Measurements from ENCODE around the gene TEK. TPM values are rescaled to one million over a fixed set of nuclear protein-coding genes. Genes with fewer than 3 reads are reported as not detected.

Gene TEK
- total and polyA plus RNA-seq, 3 experiments from 2014 or later: not detected

GRCh38 chr9:27198190-27198589, 89.2 kb downstream of the TEK start:
- Mint-ChIP-seq H3K36me3 (no peaks in the 10 kb centered on the region), H3K4me1 (no peaks in the 10 kb centered on the region), H3K4me3 (no peak overlapping the region), H3K27ac (no peak overlapping the region), H3K9me3 (peaks cover 0 to 2% (median 0%) of the 10 kb centered on the region in 5 donors), H3K27me3 (peaks cover 2 to 14% of the 10 kb centered on the region in 2 donors)
- ChIA-PET POLR2A (no interaction called here), CTCF (no interaction called here)
- DNase-seq: no peak
- Histone ChIP-seq H3K36me3 (ENCODE audit: insufficient read depth, low read length) (no peaks in the 10 kb centered on the region), H3K27ac (ENCODE audit: low read depth, low read length) (no peak overlapping the region), H3K4me1 (ENCODE audit: insufficient read depth, low read length) (no peaks in the 10 kb centered on the region), H3K27me3 (ENCODE audit: insufficient read depth, low read length, poor library complexity, severe bottlenecking) (no peaks in the 10 kb centered on the region), H3K9me3 (ENCODE audit: low read length) (no peaks in the 10 kb centered on the region), H3K4me3 (ENCODE audit: low read length) (no peak overlapping the region)

DNA sequence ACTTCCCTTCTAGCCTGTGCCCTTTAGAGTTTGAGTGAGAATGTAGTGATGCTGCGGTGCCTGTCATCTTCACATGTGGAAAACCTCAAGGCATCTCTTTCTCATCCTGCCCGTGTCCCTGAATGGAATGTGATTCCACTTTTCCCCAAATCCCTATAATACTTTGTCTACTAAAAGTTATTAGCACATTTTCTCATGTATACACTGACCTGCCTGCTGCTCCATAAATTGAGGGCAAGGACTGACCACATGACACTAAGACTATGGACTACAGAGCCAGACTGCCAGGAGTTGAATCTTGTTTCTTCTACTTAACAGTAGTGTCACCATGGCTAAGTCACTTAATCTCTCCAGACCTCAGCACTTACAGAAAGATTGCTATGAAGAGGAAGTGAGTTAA, 93.0 kb downstream of the TEK start:
- DNase-seq: no peak
- ChIA-PET CTCF (no interaction called here), POLR2A (no interaction called here)
- Histone ChIP-seq H3K36me3 (ENCODE audit: insufficient read depth, low read length) (no peaks in the 10 kb centered on the region), H3K9me3 (ENCODE audit: low read length) (no peaks in the 10 kb centered on the region), H3K4me3 (ENCODE audit: low read length) (no peak overlapping the region), H3K4me1 (ENCODE audit: insufficient read depth, low read length) (no peaks in the 10 kb centered on the region), H3K27ac (ENCODE audit: low read depth, low read length) (no peak overlapping the region), H3K27me3 (ENCODE audit: insufficient read depth, low read length, poor library complexity, severe bottlenecking) (no peaks in the 10 kb centered on the region)
- Mint-ChIP-seq H3K9me3 (peaks cover 0 to under 1% (median 0%) of the 10 kb centered on the region in 5 donors), H3K4me3 (no peak overlapping the region), H3K36me3 (no peaks in the 10 kb centered on the region), H3K27me3 (peaks cover 0 to 14% of the 10 kb centered on the region in 2 donors), H3K4me1 (no peaks in the 10 kb centered on the region), H3K27ac (no peak overlapping the region)

GRCh38 chr9:27203783-27204182, 94.8 kb downstream of the TEK start:
- Mint-ChIP-seq H3K27ac (no peak overlapping the region), H3K4me3 (no peak overlapping the region), H3K27me3 (peaks cover 2 to 14% of the 10 kb centered on the region in 2 donors), H3K4me1 (no peaks in the 10 kb centered on the region), H3K36me3 (no peaks in the 10 kb centered on the region), H3K9me3 (no peaks in the 10 kb centered on the region)
- H3K27ac ChIP-seq (ENCODE audit: low read depth, low read length): no peak overlapping the region
- DNase-seq: no peak
- H3K4me3 ChIP-seq (ENCODE audit: low read length): no peak overlapping the region
- H3K9me3 ChIP-seq (ENCODE audit: low read length): no peaks in the 10 kb centered on the region
- H3K27me3 ChIP-seq (ENCODE audit: insufficient read depth, low read length, poor library complexity, severe bottlenecking): no peaks in the 10 kb centered on the region
- no peaks in the 10 kb centered on the region for H3K4me1 ChIP-seq (ENCODE audit: insufficient read depth, low read length)
- POLR2A ChIA-PET: no interaction called here
- no peaks in the 10 kb centered on the region for H3K36me3 ChIP-seq (ENCODE audit: insufficient read depth, low read length)
- CTCF ChIA-PET: no interaction called here

DNA sequence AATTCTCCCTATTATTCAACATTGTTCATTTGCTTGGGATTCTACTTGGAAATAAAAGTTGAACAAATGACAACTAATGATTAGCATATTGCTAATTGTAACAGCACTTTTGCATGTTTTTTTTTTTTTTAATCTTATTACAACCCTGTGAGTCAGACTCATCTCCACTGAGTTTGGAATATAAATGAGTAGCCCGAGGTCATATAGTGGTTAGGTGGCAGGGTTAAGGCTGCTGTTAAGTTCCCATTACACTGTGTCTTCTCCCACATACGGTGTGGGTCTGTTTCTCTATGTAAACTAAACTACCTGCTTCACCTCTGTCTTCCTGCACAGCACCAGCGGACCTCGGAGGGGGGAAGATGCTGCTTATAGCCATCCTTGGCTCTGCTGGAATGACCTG, 95.6 kb downstream of the TEK start:
- Histone ChIP-seq H3K36me3 (ENCODE audit: insufficient read depth, low read length) (no peaks in the 10 kb centered on the region), H3K9me3 (ENCODE audit: low read length) (no peaks in the 10 kb centered on the region), H3K27ac (ENCODE audit: low read depth, low read length) (no peak overlapping the region), H3K4me1 (ENCODE audit: insufficient read depth, low read length) (no peaks in the 10 kb centered on the region), H3K4me3 (ENCODE audit: low read length) (no peak overlapping the region), H3K27me3 (ENCODE audit: insufficient read depth, low read length, poor library complexity, severe bottlenecking) (no peaks in the 10 kb centered on the region)
- Mint-ChIP-seq H3K4me3 (no peak overlapping the region), H3K27me3 (peaks cover 2 to 14% of the 10 kb centered on the region in 2 donors), H3K36me3 (no peaks in the 10 kb centered on the region), H3K27ac (no peak overlapping the region), H3K9me3 (no peaks in the 10 kb centered on the region), H3K4me1 (no peaks in the 10 kb centered on the region)
- ChIA-PET CTCF (no interaction called here), POLR2A (no interaction called here)
- DNase-seq: no peak

- H3K4me1 Mint-ChIP-seq: no peaks in the 10 kb centered on the region
- DNase-seq: no peak
- H3K36me3 Mint-ChIP-seq: no peaks in the 10 kb centered on the region
- no peak overlapping the region for H3K4me3 Mint-ChIP-seq
- no peaks in the 10 kb centered on the region for H3K9me3 Mint-ChIP-seq
- Histone ChIP-seq H3K36me3 (ENCODE audit: insufficient read depth, low read length) (no peaks in the 10 kb centered on the region), H3K4me1 (ENCODE audit: insufficient read depth, low read length) (no peaks in the 10 kb centered on the region), H3K27me3 (ENCODE audit: insufficient read depth, low read length, poor library complexity, severe bottlenecking) (no peaks in the 10 kb centered on the region), H3K9me3 (ENCODE audit: low read length) (no peaks in the 10 kb centered on the region), H3K27ac (ENCODE audit: low read depth, low read length) (no peak overlapping the region), H3K4me3 (ENCODE audit: low read length) (no peak overlapping the region)
- CTCF ChIA-PET: no interaction called here
- no peak overlapping the region for H3K27ac Mint-ChIP-seq
- H3K27me3 Mint-ChIP-seq: peaks cover 2 to 13% of the 10 kb centered on the region in 2 donors
- POLR2A ChIA-PET: no interaction called here
Measured at GRCh38 chr9:27205198-27205597, 96.2 kb downstream of the TEK start.

DNA sequence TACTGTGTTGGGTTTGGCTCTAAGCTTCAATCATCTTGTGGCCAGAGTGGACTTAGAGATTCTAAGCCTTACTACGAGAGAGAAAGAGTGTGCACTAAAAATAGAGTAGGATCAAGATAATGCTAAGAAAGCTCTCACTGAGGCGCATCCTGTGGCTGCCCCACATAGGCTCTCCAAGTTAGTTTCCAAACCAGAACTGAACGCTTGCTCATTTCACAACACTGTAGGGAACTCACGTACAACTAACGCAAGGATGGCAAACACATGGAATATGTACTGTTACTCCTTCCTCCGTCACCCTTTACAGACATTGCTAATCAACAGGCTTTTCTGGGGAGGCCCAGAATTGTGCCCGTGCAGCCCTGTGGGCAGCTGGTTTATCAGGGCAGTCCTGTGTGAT, 97.0 kb downstream of the TEK start:
- Mint-ChIP-seq H3K4me3 (no peak overlapping the region), H3K36me3 (no peaks in the 10 kb centered on the region), H3K27me3 (peaks cover 2 to 8% of the 10 kb centered on the region in 2 donors), H3K9me3 (no peaks in the 10 kb centered on the region), H3K4me1 (no peaks in the 10 kb centered on the region), H3K27ac (no peak overlapping the region)
- DNase-seq: no peak
- POLR2A ChIA-PET: no interaction called here
- no peak overlapping the region for H3K4me3 ChIP-seq (ENCODE audit: low read length)
- CTCF ChIA-PET: no interaction called here
- H3K4me1 ChIP-seq (ENCODE audit: insufficient read depth, low read length): no peaks in the 10 kb centered on the region
- no peaks in the 10 kb centered on the region for H3K36me3 ChIP-seq (ENCODE audit: insufficient read depth, low read length)
- H3K9me3 ChIP-seq (ENCODE audit: low read length): no peaks in the 10 kb centered on the region
- H3K27me3 ChIP-seq (ENCODE audit: insufficient read depth, low read length, poor library complexity, severe bottlenecking): no peaks in the 10 kb centered on the region
- H3K27ac ChIP-seq (ENCODE audit: low read depth, low read length): no peak overlapping the region

- Mint-ChIP-seq H3K27ac (no peak overlapping the region), H3K27me3 (peaks cover under 1 to 2% of the 10 kb centered on the region in 2 donors), H3K4me3 (no peak overlapping the region), H3K36me3 (no peaks in the 10 kb centered on the region), H3K4me1 (no peaks in the 10 kb centered on the region), H3K9me3 (no peaks in the 10 kb centered on the region)
- H3K27me3 ChIP-seq (ENCODE audit: insufficient read depth, low read length, poor library complexity, severe bottlenecking): no peaks in the 10 kb centered on the region
- no peak overlapping the region for H3K27ac ChIP-seq (ENCODE audit: low read depth, low read length)
- H3K4me1 ChIP-seq (ENCODE audit: insufficient read depth, low read length): no peaks in the 10 kb centered on the region
- H3K9me3 ChIP-seq (ENCODE audit: low read length): no peaks in the 10 kb centered on the region
- no peak for DNase-seq
- H3K4me3 ChIP-seq (ENCODE audit: low read length): no peak overlapping the region
- POLR2A ChIA-PET: no interaction called here
- H3K36me3 ChIP-seq (ENCODE audit: insufficient read depth, low read length): no peaks in the 10 kb centered on the region
- CTCF ChIA-PET: no interaction called here
Measured at GRCh38 chr9:27209034-27209433, 100.0 kb downstream of the TEK start.

- Mint-ChIP-seq H3K27ac (no peak overlapping the region), H3K4me1 (no peaks in the 10 kb centered on the region), H3K27me3 (peaks cover 2 to 4% of the 10 kb centered on the region in 2 donors), H3K4me3 (no peak overlapping the region), H3K9me3 (no peaks in the 10 kb centered on the region), H3K36me3 (no peaks in the 10 kb centered on the region)
- CTCF ChIA-PET: no interaction called here
- no peak for DNase-seq
- Histone ChIP-seq H3K4me3 (ENCODE audit: low read length) (no peak overlapping the region), H3K9me3 (ENCODE audit: low read length) (no peaks in the 10 kb centered on the region), H3K36me3 (ENCODE audit: insufficient read depth, low read length) (no peaks in the 10 kb centered on the region), H3K4me1 (ENCODE audit: insufficient read depth, low read length) (no peaks in the 10 kb centered on the region), H3K27ac (ENCODE audit: low read depth, low read length) (no peak overlapping the region), H3K27me3 (ENCODE audit: insufficient read depth, low read length, poor library complexity, severe bottlenecking) (no peaks in the 10 kb centered on the region)
- POLR2A ChIA-PET: no interaction called here
Measured at GRCh38 chr9:27210588-27210987, 101.6 kb downstream of the TEK start.

- ChIA-PET CTCF (no interaction called here), POLR2A (no interaction called here)
- Mint-ChIP-seq H3K36me3 (no peaks in the 10 kb centered on the region), H3K4me3 (no peak overlapping the region), H3K27me3 (peaks cover 2 to 4% of the 10 kb centered on the region in 2 donors), H3K27ac (no peak overlapping the region), H3K9me3 (no peaks in the 10 kb centered on the region), H3K4me1 (no peaks in the 10 kb centered on the region)
- H3K4me1 ChIP-seq (ENCODE audit: insufficient read depth, low read length): no peaks in the 10 kb centered on the region
- H3K9me3 ChIP-seq (ENCODE audit: low read length): no peaks in the 10 kb centered on the region
- DNase-seq: no peak
- H3K36me3 ChIP-seq (ENCODE audit: insufficient read depth, low read length): no peaks in the 10 kb centered on the region
- H3K27me3 ChIP-seq (ENCODE audit: insufficient read depth, low read length, poor library complexity, severe bottlenecking): no peaks in the 10 kb centered on the region
- H3K27ac ChIP-seq (ENCODE audit: low read depth, low read length): no peak overlapping the region
- H3K4me3 ChIP-seq (ENCODE audit: low read length): no peak overlapping the region
Measured at GRCh38 chr9:27212191-27212590, 103.2 kb downstream of the TEK start.
